ENCODE measurements around the gene KRTAP10-1. TPM values are rescaled to one million over a fixed set of nuclear protein-coding genes. Genes with fewer than 3 reads are reported as not detected.
A peak's percentile ranks its signal among the peaks of the same experiment; 100 is the strongest.

KRTAP10-1 gene
- total and polyA plus RNA-seq, 7 donors: not detected

DNA sequence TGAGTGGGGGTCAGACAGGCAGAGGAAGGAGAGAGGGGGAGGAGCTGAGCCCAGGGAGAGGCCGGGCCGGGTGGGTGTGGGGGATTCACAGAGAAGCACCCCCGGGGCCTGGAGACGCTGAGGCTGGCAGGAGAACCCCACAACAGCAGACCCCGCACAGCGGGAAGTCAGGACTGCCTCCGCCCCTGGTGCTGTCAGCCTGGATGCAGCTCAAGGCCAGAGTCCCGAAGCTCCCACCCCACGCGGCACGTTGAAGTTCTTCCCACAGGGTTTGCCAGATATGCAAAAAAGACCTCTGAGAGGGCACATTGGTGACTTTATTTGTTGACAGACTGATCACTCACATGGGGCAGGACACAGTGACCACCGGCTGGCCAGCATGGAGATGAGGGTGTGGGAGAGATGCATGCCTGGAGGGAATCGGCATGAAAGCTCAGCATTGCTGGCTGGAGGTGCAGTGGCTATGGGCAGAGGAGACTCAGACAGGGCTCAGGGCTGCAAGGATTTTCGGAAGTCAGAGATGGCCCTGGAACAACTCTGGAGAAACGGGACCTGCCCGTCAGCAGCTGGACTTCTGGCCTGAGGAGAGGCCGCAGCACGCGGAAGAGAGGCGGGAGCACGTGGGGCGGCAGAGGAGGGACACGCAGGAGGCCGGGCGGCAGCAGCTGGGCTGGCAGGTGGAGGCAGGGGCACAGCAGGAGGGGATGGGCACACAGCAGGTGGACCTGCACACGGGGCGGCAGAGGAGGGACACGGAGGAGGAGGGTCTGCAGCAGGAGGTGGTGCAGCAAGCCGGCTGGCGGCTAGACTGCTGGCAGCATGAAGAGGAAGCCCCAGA lies 17.7 kb upstream of the KRTAP10-1 start:
- H3K36me3 ChIP-seq: no peaks in the 10 kb centered on the region
- no peak overlapping the region for H3K27ac ChIP-seq
- H3K4me3 ChIP-seq: no peak overlapping the region
- H3K9me3 ChIP-seq: peaks cover 0 to 3% (median 0%) of the 10 kb centered on the region in 4 donors
- TF ChIP-seq POLR2A (IDR thresholded peaks at IDR 0.05) (no peak), POLR2AphosphoS5 (IDR thresholded peaks at IDR 0.05) (no peak), EP300 (IDR thresholded peaks at IDR 0.05) (no peak)
- TF ChIP-seq, protein P1, sequence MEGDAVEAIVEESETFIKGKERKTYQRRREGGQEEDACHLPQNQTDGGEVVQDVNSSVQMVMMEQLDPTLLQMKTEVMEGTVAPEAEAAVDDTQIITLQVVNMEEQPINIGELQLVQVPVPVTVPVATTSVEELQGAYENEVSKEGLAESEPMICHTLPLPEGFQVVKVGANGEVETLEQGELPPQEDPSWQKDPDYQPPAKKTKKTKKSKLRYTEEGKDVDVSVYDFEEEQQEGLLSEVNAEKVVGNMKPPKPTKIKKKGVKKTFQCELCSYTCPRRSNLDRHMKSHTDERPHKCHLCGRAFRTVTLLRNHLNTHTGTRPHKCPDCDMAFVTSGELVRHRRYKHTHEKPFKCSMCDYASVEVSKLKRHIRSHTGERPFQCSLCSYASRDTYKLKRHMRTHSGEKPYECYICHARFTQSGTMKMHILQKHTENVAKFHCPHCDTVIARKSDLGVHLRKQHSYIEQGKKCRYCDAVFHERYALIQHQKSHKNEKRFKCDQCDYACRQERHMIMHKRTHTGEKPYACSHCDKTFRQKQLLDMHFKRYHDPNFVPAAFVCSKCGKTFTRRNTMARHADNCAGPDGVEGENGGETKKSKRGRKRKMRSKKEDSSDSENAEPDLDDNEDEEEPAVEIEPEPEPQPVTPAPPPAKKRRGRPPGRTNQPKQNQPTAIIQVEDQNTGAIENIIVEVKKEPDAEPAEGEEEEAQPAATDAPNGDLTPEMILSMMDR (IDR thresholded peaks at IDR 0.05): no peak
- DNase-seq: peak; percentile 52
- peaks cover 0 to 36% (median 0%) of the 10 kb centered on the region in 3 donors for H3K27me3 ChIP-seq
- no peaks in the 10 kb centered on the region for H3K4me1 ChIP-seq
- intact Hi-C loops (cut with DNase I): no loop called here
- 45 to 54% methylated on average over 30 of the region's 30 CpGs for WGBS, 2 donors

DNA sequence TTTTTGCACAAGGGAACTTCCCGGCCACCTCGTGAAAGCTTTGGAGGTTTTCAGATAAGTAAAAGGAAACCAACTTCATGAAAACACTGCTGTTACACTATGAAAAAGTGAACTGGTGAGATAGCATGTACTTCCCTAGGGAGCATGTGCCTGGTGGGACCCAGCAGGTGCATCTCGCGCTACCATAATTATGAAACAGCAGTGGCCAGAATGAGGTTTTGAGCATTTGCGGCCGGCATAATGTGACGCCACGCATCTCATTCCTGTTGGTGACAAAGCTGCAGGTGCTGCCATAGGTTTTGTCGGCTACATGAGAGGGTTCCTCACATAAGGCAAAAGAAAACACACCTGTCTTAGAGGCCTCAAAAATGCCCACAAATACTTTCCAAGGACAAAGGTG lies 16.9 kb upstream of the KRTAP10-1 start:
- intact Hi-C loops (cut with DNase I): no loop called here
- 41 to 59% methylated on average over 9 of the region's 9 CpGs for WGBS, 2 donors
- no peaks in the 10 kb centered on the region for H3K36me3 ChIP-seq
- H3K9me3 ChIP-seq: peaks cover 0 to 3% (median 0%) of the 10 kb centered on the region in 4 donors
- H3K27ac ChIP-seq: no peak overlapping the region
- DNase-seq: no peak
- no peak overlapping the region for H3K4me3 ChIP-seq
- H3K4me1 ChIP-seq: no peaks in the 10 kb centered on the region
- H3K27me3 ChIP-seq: peaks cover 0 to 36% (median 0%) of the 10 kb centered on the region in 3 donors
- TF ChIP-seq POLR2AphosphoS5 (IDR thresholded peaks at IDR 0.05) (no peak), POLR2A (IDR thresholded peaks at IDR 0.05) (no peak), EP300 (IDR thresholded peaks at IDR 0.05) (no peak)
- TF ChIP-seq, protein P1 (IDR thresholded peaks at IDR 0.05): no peak

DNA sequence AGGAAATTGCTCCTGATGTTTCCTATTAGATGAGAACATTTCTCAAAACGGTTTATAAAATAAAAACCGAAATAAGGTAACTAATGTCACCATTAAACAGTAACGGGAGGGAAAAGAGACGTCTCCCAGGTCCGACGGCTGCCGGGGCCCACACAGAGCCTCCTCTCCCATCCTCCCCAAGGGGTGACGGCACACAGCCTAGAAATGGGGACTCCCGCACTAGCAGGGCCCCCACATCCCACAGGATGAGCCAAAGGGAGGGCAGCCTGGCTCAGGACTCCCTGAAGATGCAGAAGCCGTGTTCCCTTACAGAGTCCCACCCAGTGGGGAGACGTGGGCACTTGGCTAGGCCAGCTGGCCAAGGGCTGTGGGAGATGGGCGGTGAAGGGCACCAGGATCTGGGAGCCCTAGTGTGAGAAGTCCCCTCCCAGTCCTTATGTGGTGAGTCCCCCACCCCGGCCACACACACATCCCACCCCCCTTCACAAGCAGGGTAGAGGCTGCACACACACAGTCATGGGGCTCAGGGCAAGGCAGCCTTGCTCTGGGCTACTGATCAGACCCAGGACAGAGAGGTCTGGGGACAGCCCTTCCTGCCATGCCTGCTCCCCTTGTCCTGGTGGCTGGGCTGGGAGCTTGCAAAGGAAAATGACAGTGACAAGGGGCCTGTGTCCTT lies 15.3 kb upstream of the KRTAP10-1 start:
- Histone ChIP-seq H3K36me3 (no peaks in the 10 kb centered on the region), H3K4me3 (no peak overlapping the region), H3K9me3 (peaks cover 0 to 3% (median 0%) of the 10 kb centered on the region in 4 donors), H3K27ac (no peak overlapping the region), H3K4me1 (no peaks in the 10 kb centered on the region), H3K27me3 (peaks cover 0 to 44% (median 0%) of the 10 kb centered on the region in 3 donors)
- WGBS, 2 donors: 83 to 84% methylated on average over 13 of the region's 13 CpGs
- intact Hi-C loops (cut with DNase I): no loop called here
- TF ChIP-seq EP300 (IDR thresholded peaks at IDR 0.05) (no peak), POLR2A (IDR thresholded peaks at IDR 0.05) (no peak), POLR2AphosphoS5 (IDR thresholded peaks at IDR 0.05) (no peak)
- TF ChIP-seq, protein P1 (IDR thresholded peaks at IDR 0.05): no peak
- peak; percentile 41 for DNase-seq

DNA sequence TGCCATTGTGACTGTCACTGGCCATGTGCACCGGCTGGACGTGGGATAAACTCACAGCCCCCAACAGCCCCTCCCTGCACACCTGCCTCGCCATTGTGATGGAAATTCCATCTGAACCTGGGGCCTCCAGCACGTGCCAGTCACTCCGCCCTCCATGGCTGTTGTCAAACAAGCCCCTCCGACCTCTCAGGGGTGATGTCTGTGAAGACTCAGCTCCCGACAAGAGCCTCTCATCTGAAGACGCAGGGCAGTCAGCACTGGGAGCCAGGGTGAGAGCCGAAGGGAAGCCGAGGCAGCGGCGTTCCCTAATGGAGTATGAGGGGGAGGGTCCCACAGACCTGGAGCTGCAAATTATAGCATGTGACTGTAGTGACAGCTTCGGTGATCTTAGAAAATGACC lies 12.7 kb upstream of the KRTAP10-1 start:
- peaks cover 0 to 56% (median 0%) of the 10 kb centered on the region in 3 donors for H3K27me3 ChIP-seq
- 79 to 85% methylated on average over 13 of the region's 13 CpGs for WGBS, 2 donors

More for the DNA sequence above, 12.7 kb upstream of the KRTAP10-1 start:
- peaks cover 0 to 7% (median 4%) of the 10 kb centered on the region in 4 donors for H3K4me1 ChIP-seq
- intact Hi-C loops (cut with DNase I): no loop called here
- no peak overlapping the region for H3K27ac ChIP-seq
- no peak for DNase-seq
- TF ChIP-seq EP300 (IDR thresholded peaks at IDR 0.05) (no peak), POLR2AphosphoS5 (IDR thresholded peaks at IDR 0.05) (no peak), POLR2A (IDR thresholded peaks at IDR 0.05) (no peak)
- TF ChIP-seq, protein P1 (IDR thresholded peaks at IDR 0.05): no peak
- no peak overlapping the region for H3K4me3 ChIP-seq
- H3K36me3 ChIP-seq: no peaks in the 10 kb centered on the region
- H3K9me3 ChIP-seq: peaks cover 0 to 3% (median 0%) of the 10 kb centered on the region in 4 donors
